Endothelial cell of umbilical vein (primary cell): ENCODE results near the gene ZNF791. TPM values are rescaled to one million over a fixed set of nuclear protein-coding genes. Genes with fewer than 3 reads are reported as not detected.

ENCODE experiments used
- BruUV-seq: library from RNA; stranded (reverse); fragments of 400-500 nt; replicated peaks from 2 replicates; lab custom pipeline; 2021; lab: Mats Ljungman, UMichigan
- CTCF ChIA-PET: fragments of 300-600, 350-600 bp; sonication (Branson Sonifier 250); formaldehyde crosslinking; loops from one replicate; lab custom pipeline; 2021; ENCODE audit warnings: antibody characterized with exemption, inconsistent platforms; lab: Charles Lee
- POLR2A ChIA-PET: fragments of 300-600, 350-600 bp; sonication (Branson Sonifier 250); formaldehyde crosslinking; loops from one replicate; lab custom pipeline; 2021; ENCODE audit warnings: antibody characterized with exemption, inconsistent platforms; lab: Charles Lee
- DNase-seq: peaks from one replicate; pipeline ENCODE4 v3.0.0-alpha.2; 2011; ENCODE audit warnings: low read depth, low spot score
- FAIRE-seq: peaks from 2 replicates; lab custom pipeline; 2011; peaks lifted over from hg19 to GRCh38; lab: Jason Lieb, UNC
- H2AFZ ChIP-seq: 2 replicates; pipeline ENCODE4 v1.6.0; 2012; ENCODE audit warnings: low read depth, low read length, control low read depth, inconsistent platforms
- H3K27ac ChIP-seq: 2 replicates; pipeline ENCODE4 v1.5.1; 2011; ENCODE audit warnings: low read depth, mild to moderate bottlenecking, control low read depth, low read length, moderate library complexity; ENCODE audit not compliant: insufficient read depth
- H3K27me3 ChIP-seq, 2 experiments: 2 replicates each; pipeline versions ENCODE4 v1.6.0 to v1.6.1; 2011; ENCODE audit warnings: low read length in 2 of 2, mixed read lengths in 1 of 2; ENCODE audit not compliant: control insufficient read depth in 2 of 2, insufficient read depth in 2 of 2
- H3K36me3 ChIP-seq, 2 experiments: 2 replicates in 1 of 2; 3 replicates in 1 of 2; pipeline ENCODE4 v1.5.1; 2011; ENCODE audit warnings: low read length in 2 of 2, mild to moderate bottlenecking in 1 of 2, moderate library complexity in 1 of 2; ENCODE audit not compliant: control insufficient read depth in 2 of 2, insufficient read depth in 2 of 2; ENCODE audit errors: extremely low read depth in 1 of 2
- H3K4me1 ChIP-seq: 3 replicates; pipeline ENCODE4 v1.5.1; 2011; ENCODE audit warnings: mild to moderate bottlenecking, low read length; ENCODE audit not compliant: control insufficient read depth, insufficient read depth; ENCODE audit errors: extremely low read depth
- H3K4me2 ChIP-seq: 2 replicates; pipeline ENCODE4 v1.6.1; 2011; ENCODE audit warnings: low read length, control low read depth, mixed read lengths; ENCODE audit not compliant: insufficient read depth
- H3K4me3 ChIP-seq, 3 experiments: fragments of 200-600 bp in 1 of 3; sonication (generic), shearing (Covaris generic) in 1 of 3; replicated peaks in 1 of 3; 2 replicates each; pipeline ENCODE4 v1.5.1; 2011 to 2016; ENCODE audit warnings: control low read depth in 3 of 3, low read length in 3 of 3, mild to moderate bottlenecking in 2 of 3, inconsistent platforms in 1 of 3, low read depth in 1 of 3, moderate library complexity in 1 of 3; ENCODE audit not compliant: insufficient read depth in 1 of 3
- H3K79me2 ChIP-seq: 2 replicates; pipeline ENCODE4 v1.6.0; 2012; ENCODE audit warnings: low read length, inconsistent platforms; ENCODE audit not compliant: control insufficient read depth, insufficient read depth
- H3K9ac ChIP-seq: replicated peaks from 2 replicates; pipeline ENCODE3; 2011; ENCODE audit warnings: low read length, control low read depth; ENCODE audit not compliant: insufficient read depth; ENCODE audit errors: extremely low read depth
- H3K9me1 ChIP-seq: replicated peaks from 3 replicates; pipeline ENCODE4 v1.6.0; 2011; ENCODE audit warnings: mild to moderate bottlenecking, low read length; ENCODE audit not compliant: control insufficient read depth, insufficient read depth; ENCODE audit errors: extremely low read depth
- H3K9me3 ChIP-seq: replicated peaks from 2 replicates; pipeline ENCODE4 v1.5.1; 2012; ENCODE audit warnings: low read length, inconsistent platforms; ENCODE audit not compliant: control insufficient read depth, insufficient read depth
- H4K20me1 ChIP-seq: replicated peaks from 2 replicates; pipeline ENCODE3; 2011; ENCODE audit warnings: mild to moderate bottlenecking, low read length; ENCODE audit not compliant: control insufficient read depth, insufficient read depth; ENCODE audit errors: extremely low read depth
- EZH2 ChIP-seq: IDR thresholded peaks from 2 replicates; pipeline ENCODE4 v1.6.1; 2012; ENCODE audit warnings: borderline replicate concordance, low read depth, mild to moderate bottlenecking, moderate library complexity, low read length, inconsistent platforms; ENCODE audit not compliant: severe bottlenecking
- GATA2 ChIP-seq: IDR thresholded peaks from 2 replicates; pipeline ENCODE4 v1.7.0; 2011; ENCODE audit warnings: low read depth, mild to moderate bottlenecking, moderate library complexity, mixed read lengths, low read length; ENCODE audit not compliant: insufficient read length, insufficient read depth
- MAX ChIP-seq: IDR thresholded peaks from 2 replicates; pipeline ENCODE4 v1.6.1; 2011; ENCODE audit not compliant: insufficient read depth, insufficient read length
- POLR2A ChIP-seq: IDR thresholded peaks from 2 replicates; pipeline ENCODE4 v1.6.1; 2012; ENCODE audit warnings: low read depth, mild to moderate bottlenecking, control low read depth, low read length
- POLR2AphosphoS5 ChIP-seq: IDR thresholded peaks from 2 replicates; pipeline ENCODE4 v1.6.1; 2012; ENCODE audit warnings: low read depth, mild to moderate bottlenecking, control low read depth, low read length, moderate library complexity; ENCODE audit not compliant: insufficient read depth
- dilution Hi-C: fragments of 300-500 bp; cut with MboI; formaldehyde crosslinking; loops from one replicate; pipeline ENCODE4 v1.15.0; 2019; ENCODE audit warnings: low sequenced_read_pairs; ENCODE audit not compliant: extremely low pct_ligation_motif_present
- intact Hi-C: fragments of 100-400 bp; cut with micrococcal nuclease; formaldehyde crosslinking; loops from one replicate; pipeline ENCODE4 v1.10.0; 2022
- polyA plus RNA-seq, 4 experiments: library from polyadenylated mRNA; depleted of rRNA in 3 of 4; stranded (reverse) in 3 of 4; unstranded in 1 of 4; fragments of >200 nt; gene quantifications; 2 replicates each; pipeline versions ENCODE4 v1.2.1 to v1.2.3, GENCODE V29; 2011 to 2012; ENCODE audit warnings: missing spikeins in 1 of 4
- total RNA-seq: library from RNA; stranded (reverse); gene quantifications from 2 replicates; pipeline ENCODE4 v1.2.3, GENCODE V29; 2021

Gene ZNF791
- total and polyA plus RNA-seq, 2 donors (not counting 3 experiments of a cell fraction or from before 2014, with no cell fraction given), result 8.3 to 21.8 TPM

GRCh38 chr19:12636631-12637030 is 25.9 kb downstream of the ZNF791 start:
- dilution Hi-C loops, result no loop called here
- POLR2A ChIA-PET, result no interaction called here

GRCh38 chr19:12638611-12639182 is 28.0 kb downstream of the ZNF791 start:
- no peak overlapping the region for H3K9ac ChIP-seq
- no peak overlapping the region for H3K27ac ChIP-seq
- H4K20me1 ChIP-seq, result no peaks in the 10 kb centered on the region
- ChIA-PET CTCF (interaction anchor here (1.2 to 2.0 kb wide), 2 partner anchors 33 to 35 kb away, joined by 3 to 20 read pairs; no protein-coding TSS in a partner anchor), POLR2A (no interaction called here)
- no peak for TF ChIP-seq POLR2A
- TF ChIP-seq GATA2, result no peak
- no peak for TF ChIP-seq EZH2
- dilution Hi-C loops (no loop called here), intact Hi-C loops (no loop called here)
- FAIRE-seq (no peak), DNase-seq (no peak)
- no TSS peak for BruUV-seq
- H3K4me1 ChIP-seq, result no peaks in the 10 kb centered on the region
- H3K9me3 ChIP-seq, result no peaks in the 10 kb centered on the region
- no peaks in the 10 kb centered on the region for H3K27me3 ChIP-seq
- no peaks in the 10 kb centered on the region for H3K79me2 ChIP-seq
- no peak overlapping the region for H2AFZ ChIP-seq
- H3K36me3 ChIP-seq, result no peaks in the 10 kb centered on the region
- H3K4me3 ChIP-seq, result no peak overlapping the region
- H3K9me1 ChIP-seq, result no peaks in the 10 kb centered on the region
- no peak overlapping the region for H3K4me2 ChIP-seq

More at GRCh38 chr19:12636631-12637030, 25.9 kb downstream of the ZNF791 start:
- DNase-seq, result no peak
- no peak overlapping the region for H3K4me2 ChIP-seq
- CTCF ChIA-PET, result no interaction called here
- no peaks in the 10 kb centered on the region for H3K27me3 ChIP-seq
- no peak overlapping the region for H3K9ac ChIP-seq
- no TSS peak for BruUV-seq
- no peak overlapping the region for H3K4me3 ChIP-seq
- no peaks in the 10 kb centered on the region for H3K36me3 ChIP-seq
- no peaks in the 10 kb centered on the region for H3K79me2 ChIP-seq
- H4K20me1 ChIP-seq, result no peaks in the 10 kb centered on the region
- intact Hi-C loops, result no loop called here
- no peak for FAIRE-seq
- no peaks in the 10 kb centered on the region for H3K4me1 ChIP-seq
- no peak overlapping the region for H2AFZ ChIP-seq
- H3K9me3 ChIP-seq, result no peaks in the 10 kb centered on the region
- no peak for TF ChIP-seq POLR2AphosphoS5
- no peak for TF ChIP-seq MAX
- TF ChIP-seq POLR2A, result no peak
- no peak overlapping the region for H3K27ac ChIP-seq
- H3K9me1 ChIP-seq, result no peaks in the 10 kb centered on the region
